ENCODE results near the gene IL23R.
"Not testable (repeated sequence)": the region's sequence is repeated elsewhere in the genome, so short reads cannot be mapped to it uniquely, and the experiment has no call there.

Gene IL23R

GRCh38 chr1:67137307-67137753 lies 28.9 kb upstream of the IL23R start:
- H3K4me1 ChIP-seq (ENCODE audit: insufficient read depth, low read length), result peaks cover 10% of the 10 kb centered on the region; the same call in 1 of the 2 replicates
- no peak overlapping the region for H3K27ac ChIP-seq (ENCODE audit: low read depth, low read length)
- WGBS, result 51% methylated on average over 4 of the region's 4 CpGs
- H3K36me3 ChIP-seq (ENCODE audit: insufficient read depth, low read length), result no peaks in the 10 kb centered on the region
- H3K4me3 ChIP-seq (ENCODE audit: low read length), result no peak overlapping the region
- no peaks in the 10 kb centered on the region for H3K9me3 ChIP-seq (ENCODE audit: insufficient read depth, low read depth, low read length)
- H3K9ac ChIP-seq (ENCODE audit: low read depth, low read length), result no peak overlapping the region
- no peaks in the 10 kb centered on the region for H3K27me3 ChIP-seq (ENCODE audit: insufficient read depth, low read length)

- H3K4me3 ChIP-seq (ENCODE audit: low read length), result no peak overlapping the region
- no peak overlapping the region for H3K27ac ChIP-seq (ENCODE audit: low read depth, low read length)
- no peaks in the 10 kb centered on the region for H3K36me3 ChIP-seq (ENCODE audit: insufficient read depth, low read length)
- no peak overlapping the region for H3K9ac ChIP-seq (ENCODE audit: low read depth, low read length)
- peaks cover 10% of the 10 kb centered on the region; the same call in 1 of the 2 replicates for H3K4me1 ChIP-seq (ENCODE audit: insufficient read depth, low read length)
- H3K27me3 ChIP-seq (ENCODE audit: insufficient read depth, low read length), result no peaks in the 10 kb centered on the region
- H3K9me3 ChIP-seq (ENCODE audit: insufficient read depth, low read depth, low read length), result no peaks in the 10 kb centered on the region
- WGBS, result 94% methylated on average over 3 of the region's 3 CpGs
Observed at GRCh38 chr1:67138813-67139499, 27.3 kb upstream of the IL23R start.

- Histone ChIP-seq H3K4me1 (ENCODE audit: insufficient read depth, low read length) (peaks cover 5% of the 10 kb centered on the region; the same call in 1 of the 2 replicates), H3K9ac (ENCODE audit: low read depth, low read length) (no peak overlapping the region), H3K27ac (ENCODE audit: low read depth, low read length) (no peak overlapping the region), H3K4me3 (ENCODE audit: low read length) (no peak overlapping the region), H3K36me3 (ENCODE audit: insufficient read depth, low read length) (no peaks in the 10 kb centered on the region), H3K9me3 (ENCODE audit: insufficient read depth, low read depth, low read length) (no peaks in the 10 kb centered on the region), H3K27me3 (ENCODE audit: insufficient read depth, low read length) (no peaks in the 10 kb centered on the region)
- no CpG with 5 or more reads among the region's 2 CpGs for WGBS
Observed at GRCh38 chr1:67140460-67140859, 25.8 kb upstream of the IL23R start.

GRCh38 chr1:67141832-67142231 lies 24.4 kb upstream of the IL23R start:
- not testable (repeated sequence) for H3K9ac ChIP-seq (ENCODE audit: low read depth, low read length); H3K36me3 ChIP-seq (ENCODE audit: insufficient read depth, low read length); H3K9me3 ChIP-seq (ENCODE audit: insufficient read depth, low read depth, low read length); H3K4me3 ChIP-seq (ENCODE audit: low read length); H3K27me3 ChIP-seq (ENCODE audit: insufficient read depth, low read length); H3K4me1 ChIP-seq (ENCODE audit: insufficient read depth, low read length); H3K27ac ChIP-seq (ENCODE audit: low read depth, low read length)
- WGBS, result 86% methylated on average over 2 of the region's 3 CpGs

- H3K4me3 ChIP-seq (ENCODE audit: low read length), result no peak overlapping the region
- 98% methylated on average over 3 of the region's 3 CpGs for WGBS
- H3K4me1 ChIP-seq (ENCODE audit: insufficient read depth, low read length), result no peaks in the 10 kb centered on the region
- no peaks in the 10 kb centered on the region for H3K9me3 ChIP-seq (ENCODE audit: insufficient read depth, low read depth, low read length)
- H3K27ac ChIP-seq (ENCODE audit: low read depth, low read length), result no peak overlapping the region
- no peak overlapping the region for H3K9ac ChIP-seq (ENCODE audit: low read depth, low read length)
- no peaks in the 10 kb centered on the region for H3K27me3 ChIP-seq (ENCODE audit: insufficient read depth, low read length)
- H3K36me3 ChIP-seq (ENCODE audit: insufficient read depth, low read length), result no peaks in the 10 kb centered on the region
Observed at GRCh38 chr1:67142931-67143330, 23.3 kb upstream of the IL23R start.

GRCh38 chr1:67143966-67144365 lies 22.3 kb upstream of the IL23R start:
- H3K27me3 ChIP-seq (ENCODE audit: insufficient read depth, low read length), result no peaks in the 10 kb centered on the region

GRCh38 chr1:67144696-67145095 lies 21.6 kb upstream of the IL23R start:
- no peak overlapping the region for H3K4me3 ChIP-seq (ENCODE audit: low read length)
- H3K9ac ChIP-seq (ENCODE audit: low read depth, low read length), result no peak overlapping the region
- H3K27ac ChIP-seq (ENCODE audit: low read depth, low read length), result no peak overlapping the region
- no peaks in the 10 kb centered on the region for H3K9me3 ChIP-seq (ENCODE audit: insufficient read depth, low read depth, low read length)
- 0 out of 2 replicates have a peak, but pooled peaks cover 3% of the 10 kb centered on the region for H3K4me1 ChIP-seq (ENCODE audit: insufficient read depth, low read length)
- 89% methylated on average over 1 of the region's 2 CpGs for WGBS
- no peaks in the 10 kb centered on the region for H3K36me3 ChIP-seq (ENCODE audit: insufficient read depth, low read length)
- no peaks in the 10 kb centered on the region for H3K27me3 ChIP-seq (ENCODE audit: insufficient read depth, low read length)

More at GRCh38 chr1:67143966-67144365, 22.3 kb upstream of the IL23R start:
- Histone ChIP-seq H3K4me3 (ENCODE audit: low read length) (no peak overlapping the region), H3K27ac (ENCODE audit: low read depth, low read length) (no peak overlapping the region), H3K9me3 (ENCODE audit: insufficient read depth, low read depth, low read length) (no peaks in the 10 kb centered on the region), H3K9ac (ENCODE audit: low read depth, low read length) (no peak overlapping the region), H3K36me3 (ENCODE audit: insufficient read depth, low read length) (no peaks in the 10 kb centered on the region), H3K4me1 (ENCODE audit: insufficient read depth, low read length) (0 out of 2 replicates have a peak, but pooled peaks cover 2% of the 10 kb centered on the region)
- WGBS, result 96% methylated on average over 3 of the region's 3 CpGs

GRCh38 chr1:67146101-67146500 lies 20.2 kb upstream of the IL23R start:
- no peaks in the 10 kb centered on the region for H3K27me3 ChIP-seq (ENCODE audit: insufficient read depth, low read length)
- no peak overlapping the region for H3K27ac ChIP-seq (ENCODE audit: low read depth, low read length)
- H3K9ac ChIP-seq (ENCODE audit: low read depth, low read length), result no peak overlapping the region
- H3K4me3 ChIP-seq (ENCODE audit: low read length), result no peak overlapping the region
- no peaks in the 10 kb centered on the region for H3K36me3 ChIP-seq (ENCODE audit: insufficient read depth, low read length)
- 87% methylated on average over 3 of the region's 3 CpGs for WGBS
- 0 out of 2 replicates have a peak, but pooled peaks cover 3% of the 10 kb centered on the region for H3K4me1 ChIP-seq (ENCODE audit: insufficient read depth, low read length)
- no peaks in the 10 kb centered on the region for H3K9me3 ChIP-seq (ENCODE audit: insufficient read depth, low read depth, low read length)

- Histone ChIP-seq H3K36me3 (ENCODE audit: insufficient read depth, low read length) (no peaks in the 10 kb centered on the region), H3K4me3 (ENCODE audit: low read length) (no peak overlapping the region), H3K9me3 (ENCODE audit: insufficient read depth, low read depth, low read length) (no peaks in the 10 kb centered on the region), H3K4me1 (ENCODE audit: insufficient read depth, low read length) (0 out of 2 replicates have a peak, but pooled peaks cover 3% of the 10 kb centered on the region), H3K9ac (ENCODE audit: low read depth, low read length) (no peak overlapping the region), H3K27me3 (ENCODE audit: insufficient read depth, low read length) (no peaks in the 10 kb centered on the region), H3K27ac (ENCODE audit: low read depth, low read length) (no peak overlapping the region)
- 92% methylated on average over 3 of the region's 3 CpGs for WGBS
Observed at GRCh38 chr1:67146539-67146938, 19.7 kb upstream of the IL23R start.

GRCh38 chr1:67147973-67148372 lies 18.3 kb upstream of the IL23R start:
- not testable (repeated sequence) for H3K9me3 ChIP-seq (ENCODE audit: insufficient read depth, low read depth, low read length); H3K4me1 ChIP-seq (ENCODE audit: insufficient read depth, low read length); H3K27me3 ChIP-seq (ENCODE audit: insufficient read depth, low read length); H3K4me3 ChIP-seq (ENCODE audit: low read length); H3K27ac ChIP-seq (ENCODE audit: low read depth, low read length); H3K36me3 ChIP-seq (ENCODE audit: insufficient read depth, low read length); H3K9ac ChIP-seq (ENCODE audit: low read depth, low read length)
- 96% methylated on average over 20 of the region's 20 CpGs for WGBS

GRCh38 chr1:67148516-67149178 lies 17.6 kb upstream of the IL23R start:
- Histone ChIP-seq H3K9ac (ENCODE audit: low read depth, low read length) (no peak overlapping the region), H3K27ac (ENCODE audit: low read depth, low read length) (no peak overlapping the region), H3K9me3 (ENCODE audit: insufficient read depth, low read depth, low read length) (no peaks in the 10 kb centered on the region), H3K36me3 (ENCODE audit: insufficient read depth, low read length) (no peaks in the 10 kb centered on the region), H3K27me3 (ENCODE audit: insufficient read depth, low read length) (no peaks in the 10 kb centered on the region), H3K4me1 (ENCODE audit: insufficient read depth, low read length) (0 out of 2 replicates have a peak, but pooled peaks cover 3% of the 10 kb centered on the region), H3K4me3 (ENCODE audit: low read length) (no peak overlapping the region)
- 77% methylated on average over 4 of the region's 6 CpGs for WGBS

Data from HUES64 (cell line).